Brain microvascular endothelial cell (primary cell): Measurements from ENCODE around the gene DYNC2LI1.

Experiments
- DNase-seq: peaks from one replicate; pipeline ENCODE4 v3.0.0-alpha.2; 2020
- H3K27ac ChIP-seq: fragments of 250-450 bp; sonication (Bioruptor Pico); 2 replicates; pipeline ENCODE4 v1.5.1; 2020; ENCODE audit warnings: mild to moderate bottlenecking, moderate library complexity
- H3K27me3 ChIP-seq: fragments of 250-450 bp; sonication (Bioruptor Pico); replicated peaks from 2 replicates; pipeline ENCODE4 v1.5.1; 2020; ENCODE audit warnings: mild to moderate bottlenecking
- H3K36me3 ChIP-seq: fragments of 250-450 bp; sonication (Bioruptor Pico); replicated peaks from 2 replicates; pipeline ENCODE4 v1.5.1; 2020; ENCODE audit warnings: mild to moderate bottlenecking
- H3K4me3 ChIP-seq: 2 replicates; pipeline ENCODE4 v1.5.1; 2011; ENCODE audit warnings: low read depth, mild to moderate bottlenecking, control low read depth, low read length, moderate library complexity
- in situ Hi-C: cut with HindIII; loops from 2 replicates; pipeline ENCODE4 v1.10.0; 2017; ENCODE audit warnings: low sequenced_read_pairs, low pct_ligation_motif_present
- TF ChIP-seq, protein P1 (sequence below): IDR thresholded peaks from 2 replicates; pipeline ENCODE4 v1.5.1; 2011; ENCODE audit warnings: low read depth, mild to moderate bottlenecking, moderate library complexity, low read length, control low read depth, inconsistent platforms; ENCODE audit errors: missing control alignments

The DYNC2LI1 gene

DNA sequence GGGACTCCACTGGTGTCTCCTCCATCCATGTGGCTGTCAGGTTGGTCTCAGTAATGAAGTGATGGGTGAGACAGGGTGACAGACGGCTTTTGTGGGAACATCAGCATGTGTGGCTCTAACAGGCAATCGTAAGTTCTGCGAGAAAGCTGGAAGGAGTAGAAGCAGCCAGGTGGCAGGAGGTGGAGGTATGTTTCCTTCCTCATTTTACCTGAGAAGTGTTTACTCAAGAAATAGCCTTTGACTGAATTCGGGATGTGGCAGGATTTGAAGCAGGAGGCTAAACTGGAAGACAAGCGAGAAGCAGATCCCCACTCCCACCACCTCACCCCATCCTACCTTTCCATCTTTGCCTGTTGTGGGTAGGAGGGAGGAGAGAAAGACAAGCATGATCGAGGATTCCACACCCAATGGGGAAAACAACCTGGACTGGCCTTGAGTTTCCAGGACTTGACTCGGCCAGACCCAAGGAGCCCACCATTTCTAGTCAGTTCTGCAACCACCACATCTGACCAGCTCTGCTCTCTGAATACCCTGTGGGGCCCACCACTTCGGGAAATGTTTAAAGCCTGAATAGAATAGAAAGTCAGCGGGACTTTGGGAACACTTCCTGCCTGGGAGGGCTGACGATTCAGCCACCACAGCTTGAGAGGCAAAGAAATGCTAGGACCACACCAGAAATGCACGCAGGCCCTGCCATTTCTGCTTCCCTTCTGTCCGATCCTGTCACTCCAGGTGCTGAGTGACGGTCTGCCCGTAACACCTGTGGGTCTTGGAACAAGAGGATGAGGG, 66.1 kb downstream of the DYNC2LI1 start:
- Histone ChIP-seq H3K4me3 (no peak overlapping the region), H3K27ac (no peak overlapping the region), H3K36me3 (no peaks in the 10 kb centered on the region), H3K27me3 (no peaks in the 10 kb centered on the region)
- no peak for DNase-seq
- TF ChIP-seq, protein P1, sequence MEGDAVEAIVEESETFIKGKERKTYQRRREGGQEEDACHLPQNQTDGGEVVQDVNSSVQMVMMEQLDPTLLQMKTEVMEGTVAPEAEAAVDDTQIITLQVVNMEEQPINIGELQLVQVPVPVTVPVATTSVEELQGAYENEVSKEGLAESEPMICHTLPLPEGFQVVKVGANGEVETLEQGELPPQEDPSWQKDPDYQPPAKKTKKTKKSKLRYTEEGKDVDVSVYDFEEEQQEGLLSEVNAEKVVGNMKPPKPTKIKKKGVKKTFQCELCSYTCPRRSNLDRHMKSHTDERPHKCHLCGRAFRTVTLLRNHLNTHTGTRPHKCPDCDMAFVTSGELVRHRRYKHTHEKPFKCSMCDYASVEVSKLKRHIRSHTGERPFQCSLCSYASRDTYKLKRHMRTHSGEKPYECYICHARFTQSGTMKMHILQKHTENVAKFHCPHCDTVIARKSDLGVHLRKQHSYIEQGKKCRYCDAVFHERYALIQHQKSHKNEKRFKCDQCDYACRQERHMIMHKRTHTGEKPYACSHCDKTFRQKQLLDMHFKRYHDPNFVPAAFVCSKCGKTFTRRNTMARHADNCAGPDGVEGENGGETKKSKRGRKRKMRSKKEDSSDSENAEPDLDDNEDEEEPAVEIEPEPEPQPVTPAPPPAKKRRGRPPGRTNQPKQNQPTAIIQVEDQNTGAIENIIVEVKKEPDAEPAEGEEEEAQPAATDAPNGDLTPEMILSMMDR: no peak
- in situ Hi-C loops: no loop called here

DNA sequence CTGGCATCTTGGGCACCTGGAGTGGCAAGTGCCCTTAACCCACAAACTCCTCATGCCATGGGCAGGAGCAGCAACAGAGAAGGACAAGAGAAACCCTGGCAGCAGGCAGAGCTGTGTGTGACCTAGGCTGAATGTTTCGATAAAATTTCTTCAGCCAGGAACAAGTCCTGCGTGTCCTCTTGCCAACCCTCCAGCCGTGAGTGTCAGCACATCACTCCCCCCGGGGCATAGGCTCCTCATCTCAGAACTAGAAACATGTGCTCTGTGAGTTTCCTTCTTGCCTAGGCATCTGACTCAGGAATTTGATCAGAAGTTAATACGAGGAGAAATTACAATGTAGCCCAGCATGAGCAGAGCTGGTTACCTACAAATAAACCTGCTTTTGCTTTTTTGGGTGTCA, 67.1 kb downstream of the DYNC2LI1 start:
- no peak for DNase-seq
- no peaks in the 10 kb centered on the region for H3K36me3 ChIP-seq
- no peak overlapping the region for H3K27ac ChIP-seq
- H3K4me3 ChIP-seq: no peak overlapping the region
- TF ChIP-seq, protein P1: no peak
- in situ Hi-C loops: no loop called here
- no peaks in the 10 kb centered on the region for H3K27me3 ChIP-seq

GRCh38 chr2:43841949-43842865, 68.4 kb downstream of the DYNC2LI1 start:
- no peak for DNase-seq
- TF ChIP-seq, protein P1: no peak
- in situ Hi-C loops: no loop called here
- no peak overlapping the region for H3K4me3 ChIP-seq
- H3K27me3 ChIP-seq: no peaks in the 10 kb centered on the region
- H3K27ac ChIP-seq: no peak overlapping the region
- no peaks in the 10 kb centered on the region for H3K36me3 ChIP-seq

DNA sequence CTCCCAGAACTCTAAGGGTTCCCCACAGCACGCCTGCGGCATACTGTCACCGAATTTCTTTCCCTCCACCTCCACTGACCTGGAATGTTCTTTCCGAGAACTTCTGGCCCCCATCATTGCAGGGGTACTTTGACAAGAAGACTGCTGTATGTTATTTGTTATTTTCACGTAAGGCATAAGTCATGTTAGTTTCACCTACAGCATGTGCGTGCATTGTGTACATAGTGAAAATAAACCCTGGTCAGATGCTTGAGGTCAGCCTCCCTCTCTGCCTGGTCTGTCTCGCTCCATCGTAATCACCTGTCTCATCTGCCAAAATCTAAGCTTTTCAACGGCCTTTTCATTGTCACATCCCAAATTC, 69.0 kb downstream of the DYNC2LI1 start:
- Histone ChIP-seq H3K27me3 (no peaks in the 10 kb centered on the region), H3K4me3 (no peak overlapping the region), H3K36me3 (no peaks in the 10 kb centered on the region), H3K27ac (no peak overlapping the region)
- TF ChIP-seq, protein P1: no peak
- no peak for DNase-seq
- in situ Hi-C loops: no loop called here

- DNase-seq: no peak
- TF ChIP-seq, protein P1: no peak
- no peaks in the 10 kb centered on the region for H3K36me3 ChIP-seq
- H3K4me3 ChIP-seq: no peak overlapping the region
- no peaks in the 10 kb centered on the region for H3K27me3 ChIP-seq
- no peak overlapping the region for H3K27ac ChIP-seq
- in situ Hi-C loops: no loop called here
Observed at GRCh38 chr2:43845181-43845580, 71.3 kb downstream of the DYNC2LI1 start.
